ENCODE results near the gene SLC66A1.
"Not testable (repeated sequence)": the region's sequence is repeated elsewhere in the genome, so short reads cannot be mapped to it uniquely, and the experiment has no call there.

SLC66A1 gene

GRCh38 chr1:19283891-19284290 is 28.2 kb upstream of the SLC66A1 start:
- H4K20me1 ChIP-seq (ENCODE audit: insufficient read depth, low read length): no peaks in the 10 kb centered on the region
- H3K9me3 ChIP-seq (ENCODE audit: insufficient read depth, low read length, severe bottlenecking): no peaks in the 10 kb centered on the region
- H3K79me2 ChIP-seq (ENCODE audit: insufficient read depth, low read length): no peaks in the 10 kb centered on the region
- TF ChIP-seq CTCF (IDR thresholded peaks at IDR 0.05; ENCODE audit: borderline replicate concordance, extremely low read depth, low read length, poor library complexity, severe bottlenecking): no peak
- TF ChIP-seq EZH2 (IDR thresholded peaks at IDR 0.05; ENCODE audit: borderline replicate concordance, low read depth, low read length, severe bottlenecking): no peak
- H3K27ac ChIP-seq (ENCODE audit: low read length): no peak overlapping the region
- no peak overlapping the region for H3K4me3 ChIP-seq (ENCODE audit: low read depth in 1 of 2, low read length in 2 of 2)
- H3K36me3 ChIP-seq (ENCODE audit: insufficient read depth, low read length): no peaks in the 10 kb centered on the region
- no peak overlapping the region for H2AFZ ChIP-seq (ENCODE audit: low read depth, low read length)
- no peak for DNase-seq
- H3K27me3 ChIP-seq (ENCODE audit: insufficient read depth, low read length, poor library complexity): no peaks in the 10 kb centered on the region
- no peak for ATAC-seq (ENCODE audit: insufficient read depth, low read depth)
- no peak overlapping the region for H3K9ac ChIP-seq (ENCODE audit: low read depth, low read length)
- H3K4me2 ChIP-seq (ENCODE audit: insufficient read depth, low read length): no peak overlapping the region
- no peaks in the 10 kb centered on the region for H3K4me1 ChIP-seq (ENCODE audit: insufficient read depth, low read length)

GRCh38 chr1:19284881-19285280 is 27.2 kb upstream of the SLC66A1 start:
- H3K9me3 ChIP-seq (ENCODE audit: insufficient read depth, low read length, severe bottlenecking): no peaks in the 10 kb centered on the region
- H3K36me3 ChIP-seq (ENCODE audit: insufficient read depth, low read length): no peaks in the 10 kb centered on the region

GRCh38 chr1:19285366-19285765 is 26.8 kb upstream of the SLC66A1 start:
- H3K9ac ChIP-seq (ENCODE audit: low read depth, low read length); H3K79me2 ChIP-seq (ENCODE audit: insufficient read depth, low read length); H3K36me3 ChIP-seq (ENCODE audit: insufficient read depth, low read length); H3K27ac ChIP-seq (ENCODE audit: low read length); H4K20me1 ChIP-seq (ENCODE audit: insufficient read depth, low read length); H3K9me3 ChIP-seq (ENCODE audit: insufficient read depth, low read length, severe bottlenecking); H3K4me2 ChIP-seq (ENCODE audit: insufficient read depth, low read length); DNase-seq; H3K4me1 ChIP-seq (ENCODE audit: insufficient read depth, low read length); H3K4me3 ChIP-seq (ENCODE audit: low read depth in 1 of 2, low read length in 2 of 2); H3K27me3 ChIP-seq (ENCODE audit: insufficient read depth, low read length, poor library complexity); H2AFZ ChIP-seq (ENCODE audit: low read depth, low read length); ATAC-seq (ENCODE audit: insufficient read depth, low read depth): not testable (repeated sequence)

More at GRCh38 chr1:19284881-19285280, 27.2 kb upstream of the SLC66A1 start:
- Histone ChIP-seq H3K4me1 (ENCODE audit: insufficient read depth, low read length) (no peaks in the 10 kb centered on the region), H3K4me3 (ENCODE audit: low read depth in 1 of 2, low read length in 2 of 2) (no peak overlapping the region), H3K27ac (ENCODE audit: low read length) (no peak overlapping the region), H3K4me2 (ENCODE audit: insufficient read depth, low read length) (no peak overlapping the region), H3K79me2 (ENCODE audit: insufficient read depth, low read length) (no peaks in the 10 kb centered on the region), H3K9ac (ENCODE audit: low read depth, low read length) (no peak overlapping the region), H3K27me3 (ENCODE audit: insufficient read depth, low read length, poor library complexity) (no peaks in the 10 kb centered on the region), H4K20me1 (ENCODE audit: insufficient read depth, low read length) (no peaks in the 10 kb centered on the region), H2AFZ (ENCODE audit: low read depth, low read length) (no peak overlapping the region)
- TF ChIP-seq CTCF (IDR thresholded peaks at IDR 0.05; ENCODE audit: borderline replicate concordance, extremely low read depth, low read length, poor library complexity, severe bottlenecking) (no peak), EZH2 (IDR thresholded peaks at IDR 0.05; ENCODE audit: borderline replicate concordance, low read depth, low read length, severe bottlenecking) (no peak)
- DNase-seq (no peak), ATAC-seq (ENCODE audit: insufficient read depth, low read depth) (no peak)

- not testable (repeated sequence) for H3K9ac ChIP-seq (ENCODE audit: low read depth, low read length); ATAC-seq (ENCODE audit: insufficient read depth, low read depth); H3K27ac ChIP-seq (ENCODE audit: low read length); H3K79me2 ChIP-seq (ENCODE audit: insufficient read depth, low read length); H3K4me1 ChIP-seq (ENCODE audit: insufficient read depth, low read length); H4K20me1 ChIP-seq (ENCODE audit: insufficient read depth, low read length); H2AFZ ChIP-seq (ENCODE audit: low read depth, low read length); H3K36me3 ChIP-seq (ENCODE audit: insufficient read depth, low read length); H3K4me3 ChIP-seq (ENCODE audit: low read depth in 1 of 2, low read length in 2 of 2); H3K4me2 ChIP-seq (ENCODE audit: insufficient read depth, low read length); DNase-seq; H3K27me3 ChIP-seq (ENCODE audit: insufficient read depth, low read length, poor library complexity); H3K9me3 ChIP-seq (ENCODE audit: insufficient read depth, low read length, severe bottlenecking)
Observed at GRCh38 chr1:19285807-19286206, 26.3 kb upstream of the SLC66A1 start.

Measured in DND-41 (cell line).